Ishikawa (cell line): Measurements from ENCODE around the gene MTFP1.

Experiments
- CREB1 ChIP-seq: IDR thresholded peaks from 2 replicates; pipeline ENCODE4 v1.6.1; 2012; ENCODE audit warnings: low read depth
- MAX ChIP-seq: IDR thresholded peaks from 2 replicates; pipeline ENCODE4 v1.6.1; 2012
- NFIC ChIP-seq: IDR thresholded peaks from 2 replicates; pipeline ENCODE4 v1.6.1; 2012
- RAD21 ChIP-seq: IDR thresholded peaks from 2 replicates; pipeline ENCODE4 v1.6.1; 2012; ENCODE audit warnings: low read depth
- TAF1 ChIP-seq: IDR thresholded peaks from 2 replicates; pipeline ENCODE4 v1.6.1; 2012; ENCODE audit warnings: low read depth, mild to moderate bottlenecking
- YY1 ChIP-seq: IDR thresholded peaks from 2 replicates; pipeline ENCODE4 v1.6.1; 2012; ENCODE audit warnings: low read depth

- TF ChIP-seq YY1 (no peak), TAF1 (no peak), RAD21 (no peak), MAX (no peak), NFIC (no peak), CREB1 (no peak)
These were observed 9.2 kb upstream of the MTFP1 start for GRCh38 chr22:30416403-30416802.
